NCI-H2081 (cell line): ENCODE measurements around the gene MAD1L1.
"Not testable (repeated sequence)": the region's sequence is repeated elsewhere in the genome, so short reads cannot be mapped to it uniquely, and the experiment has no call there.

ENCODE experiments used
- DNase-seq, 2 experiments: peaks; one replicate each; lab custom pipeline; 2025; lab: John Stamatoyannopoulos, UW

The MAD1L1 gene

GRCh38 chr7:1883031-1883761, 349.5 kb downstream of the MAD1L1 start:
- DNase-seq, result no peak

GRCh38 chr7:1882451-1882850, 350.3 kb downstream of the MAD1L1 start:
- no peak for DNase-seq

GRCh38 chr7:1881946-1882345, 350.8 kb downstream of the MAD1L1 start:
- no peak for DNase-seq

GRCh38 chr7:1876641-1877040, 356.1 kb downstream of the MAD1L1 start:
- not testable (repeated sequence) for DNase-seq

- peak in 1 of 2 experiments; percentile 8 for DNase-seq
These were observed 357.1 kb downstream of the MAD1L1 start for GRCh38 chr7:1875392-1876199.

- peak; percentile 10 to 44 for DNase-seq
These were observed 358.0 kb downstream of the MAD1L1 start for GRCh38 chr7:1874590-1875391.

GRCh38 chr7:1873857-1874589, 358.7 kb downstream of the MAD1L1 start:
- no peak for DNase-seq

- no peak for DNase-seq
These were observed 359.3 kb downstream of the MAD1L1 start for GRCh38 chr7:1873421-1873820.

GRCh38 chr7:1873070-1873405, 359.7 kb downstream of the MAD1L1 start:
- DNase-seq, result no peak

- DNase-seq, result no peak
These were observed 360.3 kb downstream of the MAD1L1 start for GRCh38 chr7:1872191-1873069.

- DNase-seq, result no peak
These were observed 363.2 kb downstream of the MAD1L1 start for GRCh38 chr7:1869452-1870130.

- no peak for DNase-seq
These were observed 364.1 kb downstream of the MAD1L1 start for GRCh38 chr7:1868516-1869165.

- DNase-seq, result no peak
These were observed 365.1 kb downstream of the MAD1L1 start for GRCh38 chr7:1867370-1868260.

GRCh38 chr7:1866601-1867000, 366.1 kb downstream of the MAD1L1 start:
- no peak for DNase-seq

GRCh38 chr7:1865571-1866255, 367.0 kb downstream of the MAD1L1 start:
- no peak for DNase-seq

GRCh38 chr7:1865000-1865555, 367.7 kb downstream of the MAD1L1 start:
- no peak for DNase-seq

- DNase-seq, result no peak
These were observed 368.4 kb downstream of the MAD1L1 start for GRCh38 chr7:1864161-1864940.
